Mesothelial cell of epicardium (in vitro differentiated cells): Measurements from ENCODE around the gene MZF1. TPM values are rescaled to one million over a fixed set of nuclear protein-coding genes. Genes with fewer than 3 reads are reported as not detected.
"Not testable (repeated sequence)": the region's sequence is repeated elsewhere in the genome, so short reads cannot be mapped to it uniquely, and the experiment has no call there.

Source experiments
- DNase-seq, 2 experiments: peaks; one replicate each; pipeline ENCODE4 v3.0.0; 2021; ENCODE audit warnings: low spot score in 2 of 2; ENCODE audit not compliant: unreplicated experiment in 2 of 2
- H3K27ac Mint-ChIP-seq: 2 replicates; pipeline ENCODE4 v1.8.0; 2021; ENCODE audit warnings: mixed read lengths
- H3K27me3 Mint-ChIP-seq: 2 replicates; pipeline ENCODE4 v1.8.0; 2021; ENCODE audit warnings: low read depth, mixed read lengths
- H3K36me3 Mint-ChIP-seq: 2 replicates; pipeline ENCODE4 v1.8.0; 2021; ENCODE audit warnings: mixed read lengths
- H3K4me1 Mint-ChIP-seq: 2 replicates; pipeline ENCODE4 v1.8.0; 2021; ENCODE audit warnings: mixed read lengths
- H3K4me3 Mint-ChIP-seq: 2 replicates; pipeline ENCODE4 v1.8.0; 2021; ENCODE audit warnings: mild to moderate bottlenecking, moderate library complexity, mixed read lengths
- H3K9me3 Mint-ChIP-seq: 2 replicates; pipeline ENCODE4 v1.8.0; 2021; ENCODE audit warnings: mixed read lengths
- total RNA-seq: library from RNA; stranded (reverse); gene quantifications from 3 replicates; pipeline ENCODE4 v1.2.1, GENCODE V29; 2021
- TF ChIP-seq, protein P1 (sequence below): fragments of 200-600 bp; sonication (generic); IDR thresholded peaks from one replicate; pipeline ENCODE4 v1.5.0; 2021; ENCODE audit warnings: antibody characterized with exemption; ENCODE audit not compliant: unreplicated experiment

Gene MZF1
- total RNA-seq, 1 donor from 2014 or later: 42.6 TPM

GRCh38 chr19:58578012-58578925, 5.1 kb upstream of the MZF1 start:
- Mint-ChIP-seq H3K36me3 (peaks cover 8% of the 10 kb centered on the region), H3K4me3 (no peak overlapping the region), H3K27me3 (no peaks in the 10 kb centered on the region), H3K4me1 (peaks cover 21% of the 10 kb centered on the region), H3K9me3 (no peaks in the 10 kb centered on the region), H3K27ac (no peak overlapping the region)
- DNase-seq: no peak
- TF ChIP-seq, protein P1, sequence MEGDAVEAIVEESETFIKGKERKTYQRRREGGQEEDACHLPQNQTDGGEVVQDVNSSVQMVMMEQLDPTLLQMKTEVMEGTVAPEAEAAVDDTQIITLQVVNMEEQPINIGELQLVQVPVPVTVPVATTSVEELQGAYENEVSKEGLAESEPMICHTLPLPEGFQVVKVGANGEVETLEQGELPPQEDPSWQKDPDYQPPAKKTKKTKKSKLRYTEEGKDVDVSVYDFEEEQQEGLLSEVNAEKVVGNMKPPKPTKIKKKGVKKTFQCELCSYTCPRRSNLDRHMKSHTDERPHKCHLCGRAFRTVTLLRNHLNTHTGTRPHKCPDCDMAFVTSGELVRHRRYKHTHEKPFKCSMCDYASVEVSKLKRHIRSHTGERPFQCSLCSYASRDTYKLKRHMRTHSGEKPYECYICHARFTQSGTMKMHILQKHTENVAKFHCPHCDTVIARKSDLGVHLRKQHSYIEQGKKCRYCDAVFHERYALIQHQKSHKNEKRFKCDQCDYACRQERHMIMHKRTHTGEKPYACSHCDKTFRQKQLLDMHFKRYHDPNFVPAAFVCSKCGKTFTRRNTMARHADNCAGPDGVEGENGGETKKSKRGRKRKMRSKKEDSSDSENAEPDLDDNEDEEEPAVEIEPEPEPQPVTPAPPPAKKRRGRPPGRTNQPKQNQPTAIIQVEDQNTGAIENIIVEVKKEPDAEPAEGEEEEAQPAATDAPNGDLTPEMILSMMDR: no peak

- H3K4me3 Mint-ChIP-seq, H3K27me3 Mint-ChIP-seq, H3K9me3 Mint-ChIP-seq, H3K36me3 Mint-ChIP-seq, H3K27ac Mint-ChIP-seq: not testable (repeated sequence)
- DNase-seq: peak in 1 of 2 experiments; percentile 31
- peaks cover 20% of the 10 kb centered on the region for H3K4me1 Mint-ChIP-seq
These were observed 4.4 kb upstream of the MZF1 start for GRCh38 chr19:58577581-58577980.

- Mint-ChIP-seq H3K27ac (peak overlapping the region; percentile 98), H3K4me1 (peaks cover 22% of the 10 kb centered on the region), H3K4me3 (peak overlapping the region; percentile 98), H3K36me3 (no peaks in the 10 kb centered on the region), H3K9me3 (no peaks in the 10 kb centered on the region), H3K27me3 (no peaks in the 10 kb centered on the region)
- DNase-seq: peak; percentile 76 to 87
- TF ChIP-seq, protein P1: no peak
These were observed 2.3 kb upstream of the MZF1 start for GRCh38 chr19:58575183-58576041.

DNA sequence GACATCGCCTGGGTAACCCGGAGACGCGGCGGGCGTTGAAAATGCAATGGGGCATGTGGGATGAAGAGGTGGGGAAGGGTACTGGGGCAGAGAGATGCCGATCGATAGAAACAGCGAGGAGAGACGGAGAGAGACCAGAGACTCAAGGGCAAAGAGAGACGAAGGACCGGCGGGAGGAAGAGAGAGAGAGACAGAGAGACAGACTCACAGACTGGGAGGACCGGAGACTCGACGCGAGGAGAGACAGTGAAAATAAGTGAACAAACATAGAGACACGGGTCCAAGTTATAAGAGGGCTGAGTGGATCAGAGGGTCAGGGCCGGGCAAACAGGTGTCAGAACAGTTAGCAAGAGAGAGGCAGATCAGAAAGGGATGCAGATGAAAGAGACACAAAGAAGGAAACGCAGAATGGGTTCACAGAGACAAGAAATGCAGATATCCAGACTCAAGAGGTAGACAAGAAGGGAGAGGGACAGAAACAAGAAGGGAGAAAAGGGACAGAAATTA, 576 bp upstream of the MZF1 start:
- Mint-ChIP-seq H3K27me3 (no peaks in the 10 kb centered on the region), H3K4me3 (peak overlapping the region; percentile 98), H3K36me3 (no peaks in the 10 kb centered on the region), H3K4me1 (peaks cover 22% of the 10 kb centered on the region), H3K9me3 (no peaks in the 10 kb centered on the region), H3K27ac (peak overlapping the region; percentile 98)
- DNase-seq: no peak
- TF ChIP-seq, protein P1: no peak

DNA sequence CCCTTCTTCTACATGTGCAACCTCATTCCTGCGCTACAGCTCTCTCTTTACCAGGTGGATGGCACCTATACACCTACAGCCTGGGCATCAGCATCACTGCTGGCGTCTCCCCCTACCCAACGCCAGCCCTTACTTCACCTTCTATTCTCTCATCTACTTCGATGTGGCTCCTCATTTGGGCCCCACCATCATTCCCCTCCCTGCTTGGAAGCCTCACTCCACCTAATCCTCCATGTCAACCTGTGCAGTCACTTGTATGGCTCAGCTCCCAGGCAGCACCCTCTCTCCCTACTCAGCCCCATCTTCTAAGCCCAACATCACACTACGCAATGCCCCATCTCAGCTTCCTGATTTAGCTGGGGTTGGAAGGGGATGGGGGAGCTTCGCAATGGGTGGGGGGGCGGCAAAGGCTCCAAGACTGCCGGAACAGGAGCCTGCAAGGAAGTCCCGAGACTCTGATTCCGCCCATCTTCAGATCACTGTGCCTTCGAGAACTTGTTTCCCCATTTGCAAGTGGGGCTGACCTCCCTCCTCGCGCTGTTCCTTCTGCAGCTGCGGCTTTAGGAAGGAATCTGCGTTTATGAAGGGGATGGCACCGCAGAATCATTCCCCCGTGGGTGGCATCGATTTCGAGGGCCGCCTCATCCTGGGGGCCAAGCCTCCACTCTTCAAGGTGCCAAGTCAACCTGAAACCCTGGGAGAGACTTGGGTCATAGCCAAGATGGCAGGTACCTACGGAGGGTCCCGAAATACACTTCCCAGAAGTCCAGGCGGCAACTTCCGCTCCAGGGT, 913 bp downstream of the MZF1 start:
- H3K27me3 Mint-ChIP-seq: no peaks in the 10 kb centered on the region
- no peak for DNase-seq
- H3K9me3 Mint-ChIP-seq: no peaks in the 10 kb centered on the region
- peak overlapping the region; percentile 98 for H3K27ac Mint-ChIP-seq
- H3K4me3 Mint-ChIP-seq: peak overlapping the region; percentile 98
- peaks cover 22% of the 10 kb centered on the region for H3K4me1 Mint-ChIP-seq
- peaks cover 1% of the 10 kb centered on the region for H3K36me3 Mint-ChIP-seq
- TF ChIP-seq, protein P1: no peak
